K562 (cell line): ENCODE measurements around the gene NFIB. TPM values are rescaled to one million over a fixed set of nuclear protein-coding genes. Genes with fewer than 3 reads are reported as not detected.

Experiments used
- ATAC-seq: fragments of 200-7000 bp; cut with Tn5 transposase; 3 replicates; pipeline ENCODE4 v1.9.1; 2020; ENCODE audit warnings: moderate library complexity
- BruUV-seq: library from RNA; stranded (reverse); fragments of 400-500 nt; replicated peaks from 2 replicates; lab custom pipeline; 2021; lab: Mats Ljungman, UMichigan
- CTCF ChIA-PET: fragments of 300-600 bp; formaldehyde crosslinking; extraction: SDS; loops from one replicate; lab custom pipeline; 2021; ENCODE audit warnings: low intra/inter-chr PET ratio; lab: Yijun Ruan, JAX
- POLR2A ChIA-PET: fragments of 300-600, 350-650 bp; sonication (Branson Sonifier 250); formaldehyde crosslinking; extraction: SDS; loops from one replicate; lab custom pipeline; 2021; ENCODE audit warnings: antibody characterized with exemption, inconsistent platforms; lab: Yijun Ruan, JAX
- DNase-seq, 4 experiments: peaks; one replicate each; pipeline versions ENCODE4 v3.0.0 to v3.0.0-alpha.2; 2011 to 2018; ENCODE audit warnings: low spot score in 3 of 4, mixed read lengths in 3 of 4; ENCODE audit errors: extremely low read depth in 1 of 4
- FAIRE-seq: peaks from 2 replicates; lab custom pipeline; 2011; peaks lifted over from hg19 to GRCh38; lab: Jason Lieb, UNC
- H2AFZ ChIP-seq: 2 replicates; pipeline ENCODE4 v1.6.0; 2011; ENCODE audit warnings: low read depth, low read length, control low read depth, inconsistent platforms
- H3K27ac ChIP-seq: fragments of 200-600 bp; 3 replicates; pipeline ENCODE4 v1.8.0; 2011; ENCODE audit warnings: low read depth, mild to moderate bottlenecking, control low read depth, inconsistent platforms, low read length, moderate library complexity, mixed read lengths; ENCODE audit errors: extremely low read depth
- H3K27me3 ChIP-seq, 2 experiments: fragments of 300-600 bp in 1 of 2; 2 replicates in 1 of 2; 3 replicates in 1 of 2; pipeline versions ENCODE4 v1.6.0 to v1.8.0; 2011; ENCODE audit warnings: inconsistent platforms in 2 of 2, low read length in 2 of 2, mild to moderate bottlenecking in 1 of 2, mixed read lengths in 1 of 2, moderate library complexity in 1 of 2; ENCODE audit not compliant: control insufficient read depth in 2 of 2, insufficient read depth in 2 of 2
- H3K36me3 ChIP-seq: fragments of 300-600 bp; 3 replicates; pipeline ENCODE4 v1.8.0; 2011; ENCODE audit warnings: mild to moderate bottlenecking, low read length, inconsistent platforms; ENCODE audit not compliant: control insufficient read depth, insufficient read depth
- H3K4me1 ChIP-seq, 2 experiments: fragments of 200-600 bp in 1 of 2; replicated peaks in 1 of 2; 2 replicates in 1 of 2; 3 replicates in 1 of 2; pipeline versions ENCODE4 v1.5.1 to v1.8.0; 2011; ENCODE audit warnings: inconsistent platforms in 2 of 2, low read length in 2 of 2, mild to moderate bottlenecking in 1 of 2, mixed read lengths in 1 of 2, moderate library complexity in 1 of 2; ENCODE audit not compliant: control insufficient read depth in 2 of 2, insufficient read depth in 2 of 2
- H3K4me2 ChIP-seq: 2 replicates; pipeline ENCODE4 v1.6.1; 2011; ENCODE audit warnings: low read length, control low read depth, inconsistent platforms, mixed read lengths; ENCODE audit not compliant: insufficient read depth
- H3K4me3 ChIP-seq: fragments of 200-600 bp; sonication (generic), shearing (Covaris generic); 2 replicates; pipeline ENCODE4 v1.5.1; 2016; ENCODE audit warnings: control low read depth, inconsistent platforms
- H3K79me2 ChIP-seq: fragments of 200-600 bp; 3 replicates; pipeline ENCODE4 v1.8.0; 2011; ENCODE audit warnings: low read length, inconsistent platforms; ENCODE audit not compliant: control insufficient read depth, insufficient read depth
- H3K9ac ChIP-seq, 2 experiments: 2 replicates each; pipeline versions ENCODE4 v1.6.0 to v1.6.1; 2011; ENCODE audit warnings: low read depth in 2 of 2, low read length in 2 of 2, control low read depth in 1 of 2, inconsistent platforms in 1 of 2, mild to moderate bottlenecking in 1 of 2, mixed read lengths in 1 of 2; ENCODE audit not compliant: insufficient read depth in 1 of 2
- H3K9me1 ChIP-seq: one replicate; pipeline ENCODE4 v1.6.0; 2011; ENCODE audit warnings: inconsistent platforms, mild to moderate bottlenecking, low read length, moderate library complexity; ENCODE audit not compliant: control insufficient read depth, insufficient read depth
- H3K9me3 ChIP-seq: replicated peaks from 2 replicates; pipeline ENCODE4 v1.5.1; 2011; ENCODE audit warnings: low read depth, low read length, inconsistent platforms; ENCODE audit not compliant: control insufficient read depth, insufficient read depth
- H4K20me1 ChIP-seq: replicated peaks from 2 replicates; pipeline ENCODE4 v1.6.1; 2011; ENCODE audit warnings: low read length, inconsistent platforms, mixed read lengths; ENCODE audit not compliant: control insufficient read depth, insufficient read depth
- AFF4 ChIP-seq: sonication (generic); formaldehyde crosslinking; IDR thresholded peaks from 2 replicates; pipeline ENCODE4 v1.8.0; 2023; ENCODE audit warnings: mild to moderate bottlenecking, missing genetic modification reagents
- CBFA2T3 ChIP-seq: fragments of 450-650 bp; IDR thresholded peaks from 2 replicates; pipeline ENCODE4 v1.6.1; 2017
- CEBPG ChIP-seq, 3 experiments: fragments of 200-800 bp in 1 of 3; sonication (Bioruptor generic) in 1 of 3; sonication (generic) in 1 of 3; formaldehyde crosslinking in 1 of 3; IDR thresholded peaks in 2 of 3; conservative IDR thresholded peaks in 1 of 3; 2 replicates each; pipeline versions ENCODE4 v1.6.1 to v1.8.0; 2016 to 2022; ENCODE audit warnings: missing compliant biosample characterization in 2 of 3, missing genetic modification characterization in 2 of 3, mild to moderate bottlenecking in 1 of 3, missing genetic modification reagents in 1 of 3
- CHD2 ChIP-seq: IDR thresholded peaks from 2 replicates; pipeline ENCODE4 v1.6.1; 2011; ENCODE audit warnings: low read depth, low read length
- ETV5 ChIP-seq: sonication (generic); formaldehyde crosslinking; IDR thresholded peaks from 2 replicates; pipeline ENCODE4 v1.4.0; 2020; ENCODE audit warnings: low read depth, mild to moderate bottlenecking, missing genetic modification reagents
- FOXJ2 ChIP-seq: fragments of 200-800 bp; sonication (Bioruptor generic); IDR thresholded peaks from 2 replicates; pipeline ENCODE4 v1.6.1; 2016; ENCODE audit warnings: missing genetic modification characterization, missing compliant biosample characterization
- HDAC6 ChIP-seq: IDR thresholded peaks from 2 replicates; pipeline ENCODE4 v1.6.1; 2012; ENCODE audit warnings: low read depth, mild to moderate bottlenecking, control low read depth, inconsistent platforms, low read length, moderate library complexity
- NCOA1 ChIP-seq: fragments of 450-650 bp; IDR thresholded peaks from 2 replicates; pipeline ENCODE4 v1.6.1; 2016; ENCODE audit warnings: low read depth
- RBM15 ChIP-seq: fragments of 200-400 bp; formaldehyde crosslinking; IDR thresholded peaks from 2 replicates; pipeline ENCODE4 v1.6.1; 2018; ENCODE audit warnings: mild to moderate bottlenecking, low read length, moderate library complexity; ENCODE audit not compliant: insufficient read depth
- THAP12 ChIP-seq: fragments of 250-450 bp; sonication (Bioruptor Pico); IDR thresholded peaks from 2 replicates; pipeline ENCODE4 v1.9.0; 2021; ENCODE audit warnings: mild to moderate bottlenecking, inconsistent platforms
- WGBS: fragments of 100-300 bp; shearing (Covaris generic); methylation state at CpG from one replicate; pipeline ENCODE4 v1.1.6; 2016; ENCODE audit warnings: low coverage, mixed read lengths; ENCODE audit not compliant: insufficient coverage; ENCODE audit errors: missing lambda C conversion rate; 5-methylcytosine and 5-hydroxymethylcytosine counted together
- in situ Hi-C: fragments of 300-500 bp; cut with MboI; formaldehyde crosslinking; loops from 4 replicates; pipeline ENCODE4 v1.15.0; 2018; ENCODE audit warnings: inconsistent platforms, mixed read lengths
- intact Hi-C: fragments of 100-400 bp; cut with micrococcal nuclease; formaldehyde crosslinking; loops from 2 replicates; pipeline ENCODE4 v1.14.2; 2022
- polyA plus RNA-seq, 8 experiments: library from polyadenylated mRNA; depleted of rRNA in 4 of 8; stranded (reverse) in 5 of 8; unstranded in 3 of 8; fragments of >200 nt; fragmentation: Nextera tagmentation in 2 of 8; fragmentation: Illumina TruSeq in 1 of 8; extraction: Ambion mirVana in 2 of 8; extraction: Trizol in 1 of 8; gene quantifications; 2 replicates each; pipeline versions ENCODE4 v1.2.1 to v1.2.3, GENCODE V29; 2011 to 2014; ENCODE audit warnings: inconsistent platforms in 1 of 8, missing spikeins in 1 of 8
- total RNA-seq, 7 experiments: library from RNA; depleted of rRNA in 6 of 7; stranded (reverse); fragments of >200 nt in 6 of 7; fragmentation: Illumina TruSeq in 2 of 7; extraction: Trizol in 2 of 7; gene quantifications; 2 replicates each; pipeline versions ENCODE4 v1.2.1 to v1.2.3, GENCODE V29; 2011 to 2021; ENCODE audit warnings: low replicate concordance in 1 of 7
- TF ChIP-seq, protein P1 (sequence below): sonication (generic); formaldehyde crosslinking; IDR thresholded peaks from 2 replicates; pipeline ENCODE4 v1.8.1; 2023; ENCODE audit warnings: mild to moderate bottlenecking, missing genetic modification reagents

NFIB gene
- total and polyA plus RNA-seq, 9 of the 15 experiments (the other 6 are each of a cell fraction or from before 2014, with no cell fraction given): 1.2 to 3.3 (median 1.9) TPM

DNA sequence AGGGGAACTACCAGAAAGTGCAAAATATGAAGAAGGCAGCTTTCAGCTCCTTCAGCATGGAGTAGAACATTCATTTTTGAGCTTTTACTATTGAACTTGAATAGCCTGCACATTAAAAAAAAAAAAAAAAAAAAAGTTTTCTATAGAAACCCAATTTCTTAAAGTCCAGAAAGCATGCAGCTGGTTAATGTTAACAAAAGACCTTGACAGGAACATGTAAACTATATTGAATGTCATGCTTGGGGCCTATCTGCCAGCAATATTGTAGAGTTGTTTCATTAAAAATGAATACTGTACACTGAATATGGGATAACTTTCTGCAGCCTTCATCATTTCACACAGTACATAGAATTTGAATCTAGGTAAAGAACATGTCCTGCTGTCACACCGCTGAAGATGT is 230.6 kb downstream of the NFIB start:
- ATAC-seq: no peak
- Histone ChIP-seq H3K4me1 (no peaks in the 10 kb centered on the region), H3K36me3 (no peaks in the 10 kb centered on the region), H4K20me1 (no peaks in the 10 kb centered on the region), H3K27me3 (no peaks in the 10 kb centered on the region; a peak in 1 of 5 replicates), H2AFZ (no peak overlapping the region), H3K27ac (no peak overlapping the region), H3K9me1 (no peaks in the 10 kb centered on the region), H3K4me3 (no peak overlapping the region), H3K9ac (no peak overlapping the region), H3K79me2 (no peaks in the 10 kb centered on the region), H3K4me2 (no peak overlapping the region), H3K9me3 (no peaks in the 10 kb centered on the region)
- ChIA-PET POLR2A (no interaction called here), CTCF (no interaction called here)
- in situ Hi-C loops (no loop called here), intact Hi-C loops (no loop called here)
- 14% methylated on average over 1 of the region's 1 CpG for WGBS
- no peak for FAIRE-seq
- BruUV-seq: no TSS peak
- no peak for DNase-seq
- TF ChIP-seq THAP12: no peak
- TF ChIP-seq RBM15: no peak
- no peak for TF ChIP-seq HDAC6
- no peak for TF ChIP-seq AFF4 (CRISPR knock-in tag)
- TF ChIP-seq NCOA1: no peak
- TF ChIP-seq, protein P1, sequence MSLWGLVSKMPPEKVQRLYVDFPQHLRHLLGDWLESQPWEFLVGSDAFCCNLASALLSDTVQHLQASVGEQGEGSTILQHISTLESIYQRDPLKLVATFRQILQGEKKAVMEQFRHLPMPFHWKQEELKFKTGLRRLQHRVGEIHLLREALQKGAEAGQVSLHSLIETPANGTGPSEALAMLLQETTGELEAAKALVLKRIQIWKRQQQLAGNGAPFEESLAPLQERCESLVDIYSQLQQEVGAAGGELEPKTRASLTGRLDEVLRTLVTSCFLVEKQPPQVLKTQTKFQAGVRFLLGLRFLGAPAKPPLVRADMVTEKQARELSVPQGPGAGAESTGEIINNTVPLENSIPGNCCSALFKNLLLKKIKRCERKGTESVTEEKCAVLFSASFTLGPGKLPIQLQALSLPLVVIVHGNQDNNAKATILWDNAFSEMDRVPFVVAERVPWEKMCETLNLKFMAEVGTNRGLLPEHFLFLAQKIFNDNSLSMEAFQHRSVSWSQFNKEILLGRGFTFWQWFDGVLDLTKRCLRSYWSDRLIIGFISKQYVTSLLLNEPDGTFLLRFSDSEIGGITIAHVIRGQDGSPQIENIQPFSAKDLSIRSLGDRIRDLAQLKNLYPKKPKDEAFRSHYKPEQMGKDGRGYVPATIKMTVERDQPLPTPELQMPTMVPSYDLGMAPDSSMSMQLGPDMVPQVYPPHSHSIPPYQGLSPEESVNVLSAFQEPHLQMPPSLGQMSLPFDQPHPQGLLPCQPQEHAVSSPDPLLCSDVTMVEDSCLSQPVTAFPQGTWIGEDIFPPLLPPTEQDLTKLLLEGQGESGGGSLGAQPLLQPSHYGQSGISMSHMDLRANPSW (CRISPR knock-in tag): no peak
- TF ChIP-seq CHD2: no peak
- TF ChIP-seq CBFA2T3: no peak
- TF ChIP-seq ETV5 (CRISPR knock-in tag): no peak
- no peak for TF ChIP-seq FOXJ2 (tag)
- TF ChIP-seq CEBPG (CRISPR knock-in tag; IDR thresholded peaks at IDR 0.05): no peak
- TF ChIP-seq CEBPG (tag; conservative IDR thresholded peaks at IDR 0.05 in 1 of 2, IDR thresholded peaks at IDR 0.05 in 1 of 2): no peak
